SU-DHL-6 (cell line): ENCODE data around the gene ZNF609.

Experiments
- CTCF ChIP-seq: fragments of 200-600 bp; sonication (generic); IDR thresholded peaks from one replicate; pipeline ENCODE4 v1.5.1; 2017; ENCODE audit warnings: antibody characterized with exemption, mild to moderate bottlenecking, low read length, moderate library complexity; ENCODE audit not compliant: insufficient read depth, poor library complexity, severe bottlenecking
- EZH2phosphoT487 ChIP-seq: fragments of 200-600 bp; sonication (generic), shearing (Covaris generic); conservative IDR thresholded peaks from 2 replicates; pipeline ENCODE4 v1.6.1; 2018; ENCODE audit warnings: mild to moderate bottlenecking, antibody characterized with exemption, low read length, moderate library complexity, mixed read lengths

- TF ChIP-seq CTCF (no peak), EZH2phosphoT487 (no peak)
These were observed 157.8 kb downstream of the ZNF609 start for GRCh38 chr15:64618138-64618537.
